Fibroblast of villous mesenchyme (primary cell): Measurements from ENCODE around the gene CALML4. TPM values are rescaled to one million over a fixed set of nuclear protein-coding genes. Genes with fewer than 3 reads are reported as not detected.
"Not testable (repeated sequence)": the region's sequence is repeated elsewhere in the genome, so short reads cannot be mapped to it uniquely, and the experiment has no call there.

Experiments
- DNase-seq: peaks from one replicate; pipeline ENCODE4 v3.0.0-alpha.2; 2010; ENCODE audit warnings: low read depth
- H3K4me3 ChIP-seq: 2 replicates; pipeline ENCODE4 v1.5.1; 2011; ENCODE audit warnings: low read depth, mild to moderate bottlenecking, low read length
- total RNA-seq: library from RNA; depleted of rRNA; stranded (reverse); fragments of >200 nt; gene quantifications from 2 replicates; pipeline ENCODE4 v1.2.3, GENCODE V29; 2012
- TF ChIP-seq, protein P1 (sequence below): IDR thresholded peaks from 2 replicates; pipeline ENCODE4 v1.5.1; 2012; ENCODE audit warnings: low read depth, mild to moderate bottlenecking, low read length; ENCODE audit not compliant: insufficient read depth

The CALML4 gene
- total RNA-seq, 1 donor = 1.7 TPM

DNA sequence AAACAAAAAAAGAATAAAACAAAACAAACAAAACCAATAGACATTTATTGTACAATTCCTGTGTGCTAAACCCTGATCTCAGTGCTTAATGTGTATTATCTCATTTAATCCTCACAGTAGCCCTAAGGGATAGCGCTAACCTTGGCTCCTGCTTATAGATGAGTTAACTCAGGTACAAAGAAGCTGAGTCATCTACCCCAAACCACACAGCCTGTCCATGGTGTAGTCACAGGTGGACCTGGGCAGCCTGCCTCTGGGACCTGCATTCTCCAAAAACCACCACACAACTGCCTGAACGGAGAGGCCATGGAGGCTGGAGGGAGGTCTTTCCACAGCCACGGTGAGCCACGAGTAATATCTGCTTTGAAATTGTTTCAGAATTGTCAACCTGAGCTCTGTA is 29.9 kb upstream of the CALML4 start:
- TF ChIP-seq, protein P1, sequence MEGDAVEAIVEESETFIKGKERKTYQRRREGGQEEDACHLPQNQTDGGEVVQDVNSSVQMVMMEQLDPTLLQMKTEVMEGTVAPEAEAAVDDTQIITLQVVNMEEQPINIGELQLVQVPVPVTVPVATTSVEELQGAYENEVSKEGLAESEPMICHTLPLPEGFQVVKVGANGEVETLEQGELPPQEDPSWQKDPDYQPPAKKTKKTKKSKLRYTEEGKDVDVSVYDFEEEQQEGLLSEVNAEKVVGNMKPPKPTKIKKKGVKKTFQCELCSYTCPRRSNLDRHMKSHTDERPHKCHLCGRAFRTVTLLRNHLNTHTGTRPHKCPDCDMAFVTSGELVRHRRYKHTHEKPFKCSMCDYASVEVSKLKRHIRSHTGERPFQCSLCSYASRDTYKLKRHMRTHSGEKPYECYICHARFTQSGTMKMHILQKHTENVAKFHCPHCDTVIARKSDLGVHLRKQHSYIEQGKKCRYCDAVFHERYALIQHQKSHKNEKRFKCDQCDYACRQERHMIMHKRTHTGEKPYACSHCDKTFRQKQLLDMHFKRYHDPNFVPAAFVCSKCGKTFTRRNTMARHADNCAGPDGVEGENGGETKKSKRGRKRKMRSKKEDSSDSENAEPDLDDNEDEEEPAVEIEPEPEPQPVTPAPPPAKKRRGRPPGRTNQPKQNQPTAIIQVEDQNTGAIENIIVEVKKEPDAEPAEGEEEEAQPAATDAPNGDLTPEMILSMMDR = no peak
- no peak for DNase-seq
- no peak overlapping the region for H3K4me3 ChIP-seq

DNA sequence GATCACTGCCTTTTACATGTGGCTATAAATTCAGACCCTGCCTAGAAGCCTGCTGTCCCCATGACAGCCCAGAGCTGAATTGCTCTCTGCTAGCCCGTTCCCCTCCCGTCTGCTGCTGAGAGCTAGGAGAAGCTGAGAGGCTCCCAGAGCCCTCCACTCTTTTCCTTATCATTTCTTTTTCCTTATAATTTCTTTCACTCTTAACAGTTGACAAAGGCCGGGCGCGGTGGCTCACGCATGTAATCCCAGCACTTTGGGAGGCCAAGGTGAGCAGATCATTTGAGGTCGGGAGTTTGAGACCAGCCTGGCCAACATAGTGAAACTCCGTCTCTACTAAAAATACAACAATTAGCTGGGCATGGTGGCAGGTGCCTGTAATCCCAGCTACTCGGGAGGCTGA is 29.4 kb upstream of the CALML4 start:
- H3K4me3 ChIP-seq, DNase-seq: not testable (repeated sequence)

- DNase-seq = peak; percentile 49
- TF ChIP-seq, protein P1 = no peak
- H3K4me3 ChIP-seq = no peak overlapping the region
These were observed 28.9 kb upstream of the CALML4 start for GRCh38 chr15:68234060-68234459.

DNA sequence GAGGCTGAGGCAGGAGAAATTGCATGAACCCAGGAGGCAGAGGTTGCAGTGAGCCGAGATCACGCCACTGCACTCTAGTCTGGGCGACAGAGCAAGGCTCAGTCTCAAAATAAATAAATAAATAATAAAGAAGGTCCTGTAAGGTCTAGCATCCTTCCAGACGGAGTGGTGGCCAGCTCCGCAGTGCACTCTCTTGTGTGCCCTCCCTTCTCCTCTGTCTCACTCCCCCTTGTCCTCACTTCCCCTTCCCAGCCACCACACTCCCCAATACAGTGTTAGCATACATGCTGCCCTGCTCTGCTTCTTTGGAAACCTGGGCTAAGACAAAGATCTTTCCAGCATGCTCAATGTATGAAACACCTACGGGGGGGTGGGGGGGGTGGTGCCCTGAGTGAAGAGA is 27.8 kb upstream of the CALML4 start:
- TF ChIP-seq, protein P1 = no peak
- no peak overlapping the region for H3K4me3 ChIP-seq
- no peak for DNase-seq

DNA sequence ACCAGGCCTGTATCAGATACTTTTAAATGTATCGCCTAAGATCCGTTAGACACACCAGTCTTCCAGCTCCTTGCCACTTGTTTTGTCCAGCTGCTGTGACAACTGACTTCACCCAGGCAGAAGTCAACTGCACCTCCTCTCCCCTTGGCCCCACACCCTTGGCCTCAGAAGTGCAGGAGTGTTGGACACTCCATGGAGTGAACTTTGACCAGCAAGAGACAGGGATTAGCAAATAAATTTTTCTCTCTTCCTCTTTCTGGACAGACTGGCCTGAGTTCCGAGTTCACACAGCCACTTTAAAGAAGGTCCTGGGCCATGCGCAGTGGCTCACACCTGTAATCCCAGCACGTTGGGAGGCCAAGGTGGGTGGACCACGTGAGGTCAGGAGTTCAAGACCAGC is 27.3 kb upstream of the CALML4 start:
- no peak for DNase-seq
- no peak overlapping the region for H3K4me3 ChIP-seq

DNA sequence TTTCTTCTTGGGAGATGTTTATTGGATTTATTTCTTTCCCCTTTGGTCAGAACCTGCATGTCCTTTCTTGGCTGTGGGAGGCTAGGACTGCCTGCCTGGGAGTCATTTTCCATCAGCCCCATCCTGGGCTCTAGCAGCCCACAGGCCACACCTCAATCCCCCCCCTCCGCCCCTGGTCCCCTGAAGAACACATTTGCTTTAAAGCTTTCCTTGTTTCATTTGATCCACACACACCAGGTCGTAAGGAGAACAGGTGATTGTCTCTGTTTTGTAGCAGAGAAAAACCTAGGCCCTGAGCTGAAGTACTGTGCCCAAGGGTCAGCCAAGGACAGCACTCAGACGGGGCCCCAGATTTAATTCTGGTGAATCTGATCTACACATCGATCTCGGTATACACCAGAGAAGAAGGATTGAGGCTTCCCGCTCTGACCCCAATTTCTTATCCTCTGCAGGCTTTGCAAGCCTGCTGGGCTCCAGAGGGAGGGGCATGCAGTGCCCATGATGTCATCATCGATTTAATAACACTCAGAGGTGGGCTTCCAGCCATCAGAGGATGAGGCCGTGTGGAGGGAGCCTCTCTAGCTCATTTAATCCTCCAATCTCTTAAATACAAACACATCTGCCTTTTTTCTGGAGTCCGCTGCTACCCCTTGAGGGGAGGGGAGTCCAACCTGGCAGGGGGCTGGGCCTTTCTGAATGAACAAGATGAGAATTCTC is 26.1 kb upstream of the CALML4 start:
- DNase-seq = no peak
- TF ChIP-seq, protein P1 = no peak
- H3K4me3 ChIP-seq = no peak overlapping the region

More for the DNA sequence above, 27.3 kb upstream of the CALML4 start:
- TF ChIP-seq, protein P1 = no peak

DNA sequence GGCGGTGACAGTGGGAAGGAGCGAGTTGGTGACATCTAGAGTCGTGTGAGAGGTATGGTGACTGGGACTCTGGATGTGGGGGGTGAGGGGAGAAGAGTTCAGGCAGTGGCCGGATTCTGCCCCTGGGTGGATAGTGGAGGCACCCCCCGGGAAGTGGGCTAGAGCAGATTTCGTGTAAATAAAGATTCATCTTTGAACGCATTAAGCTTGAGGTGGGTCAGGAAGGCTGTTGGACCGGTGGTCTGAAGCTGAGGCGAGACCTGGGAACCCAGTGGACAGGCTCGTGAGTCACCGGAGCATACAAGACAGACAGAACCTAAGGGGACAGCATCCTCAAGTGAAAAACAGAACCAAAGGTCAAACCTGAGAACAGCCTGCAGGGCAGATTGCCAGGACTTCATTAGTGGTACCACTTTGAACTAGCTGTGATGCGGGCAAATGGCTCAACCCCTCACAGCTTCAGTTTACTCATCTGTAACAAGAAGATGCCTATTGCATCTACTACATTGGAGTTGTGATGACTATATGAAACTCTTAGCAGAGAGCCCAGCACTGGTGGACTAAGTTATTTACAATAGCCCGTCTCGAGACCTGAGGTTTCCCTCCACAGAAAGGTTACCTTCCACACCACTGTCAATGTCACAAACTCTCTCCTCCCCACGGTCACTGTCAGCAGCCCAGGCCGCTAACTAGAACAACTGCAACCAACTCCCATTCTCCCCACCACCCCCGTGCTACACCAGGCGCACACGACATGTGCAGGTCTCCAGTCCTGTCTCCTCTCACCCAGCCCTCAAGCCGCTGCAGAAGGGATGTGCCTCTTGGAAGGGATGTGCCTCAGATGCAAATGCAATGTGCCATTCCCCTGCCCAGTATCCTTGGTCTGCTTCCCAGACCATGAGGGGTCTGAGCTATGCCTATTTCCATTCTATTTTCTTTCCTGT is 25.3 kb upstream of the CALML4 start:
- H3K4me3 ChIP-seq = peak overlapping the region; percentile 81
- TF ChIP-seq, protein P1 = no peak
- DNase-seq = no peak
